HFFc6 (cell line): ENCODE results near the gene RNASEH1. TPM values are rescaled to one million over a fixed set of nuclear protein-coding genes. Genes with fewer than 3 reads are reported as not detected.

Source experiments
- DNase-seq: peaks from one replicate; pipeline ENCODE4 v3.0.0-alpha.2; 2018
- H3K27ac Mint-ChIP-seq: 2 replicates; pipeline ENCODE4 v1.8.0; 2020; ENCODE audit warnings: mild to moderate bottlenecking, mixed read lengths
- H3K27me3 Mint-ChIP-seq: 2 replicates; pipeline ENCODE4 v1.8.0; 2021; ENCODE audit warnings: mild to moderate bottlenecking, moderate library complexity, mixed read lengths; ENCODE audit not compliant: insufficient read depth
- H3K36me3 Mint-ChIP-seq: 2 replicates; pipeline ENCODE4 v1.8.0; 2021; ENCODE audit warnings: low read depth, mixed read lengths
- H3K4me1 Mint-ChIP-seq: 2 replicates; pipeline ENCODE4 v1.8.0; 2020; ENCODE audit warnings: low read depth, mixed read lengths
- H3K4me3 Mint-ChIP-seq: 2 replicates; pipeline ENCODE4 v1.8.0; 2020; ENCODE audit warnings: mild to moderate bottlenecking, moderate library complexity, mixed read lengths
- H3K9me3 Mint-ChIP-seq: 2 replicates; pipeline ENCODE4 v1.8.0; 2020; ENCODE audit warnings: mild to moderate bottlenecking, mixed read lengths
- total RNA-seq, 6 experiments: library from RNA; stranded (reverse); fragmentation: NEBNext Ultra II Directional; extraction: Animal tissue kit (Norgen Biotek cat#: 25700); gene quantifications; 2 replicates in 1 of 6; 3 replicates in 5 of 6; pipeline ENCODE4 v1.2.3, GENCODE V29; 2021
- TF ChIP-seq, protein P1 (sequence below): fragments of 200-600 bp; sonication (generic); IDR thresholded peaks from 2 replicates; pipeline ENCODE4 v1.5.0; 2021; ENCODE audit warnings: antibody characterized with exemption, mild to moderate bottlenecking

Gene RNASEH1
- total RNA-seq, 6 experiments from 2014 or later: 36.9 to 43.6 (median 39.7) TPM

DNA sequence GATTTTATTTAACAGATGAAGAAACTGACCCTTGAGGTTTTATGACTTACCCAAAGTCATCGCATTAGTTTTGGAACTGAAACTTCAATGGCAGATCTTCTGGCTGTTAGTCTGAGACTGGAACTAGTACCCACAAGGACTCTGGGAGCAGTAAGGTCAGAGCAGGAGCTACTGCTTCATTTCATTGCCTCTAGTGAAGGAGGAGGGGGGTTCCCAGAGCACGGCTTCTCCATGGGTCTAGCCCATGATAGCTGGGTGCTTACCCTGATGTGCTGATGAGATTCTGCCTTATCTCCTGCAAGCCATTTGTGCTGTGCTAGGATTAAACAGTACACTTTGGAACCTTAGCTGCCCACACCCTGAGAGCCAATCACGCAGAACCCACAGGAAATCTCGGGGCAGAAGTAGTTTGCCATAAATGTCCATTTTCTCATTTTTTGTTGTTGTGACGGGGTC, 5.4 kb upstream of the RNASEH1 start:
- Mint-ChIP-seq H3K9me3 (no peaks in the 10 kb centered on the region), H3K4me1 (peaks cover 12% of the 10 kb centered on the region), H3K36me3 (peaks cover 10% of the 10 kb centered on the region), H3K4me3 (no peak overlapping the region), H3K27ac (no peak overlapping the region), H3K27me3 (no peaks in the 10 kb centered on the region; the same call in 1 of the 2 replicates)
- no peak for DNase-seq
- TF ChIP-seq, protein P1, sequence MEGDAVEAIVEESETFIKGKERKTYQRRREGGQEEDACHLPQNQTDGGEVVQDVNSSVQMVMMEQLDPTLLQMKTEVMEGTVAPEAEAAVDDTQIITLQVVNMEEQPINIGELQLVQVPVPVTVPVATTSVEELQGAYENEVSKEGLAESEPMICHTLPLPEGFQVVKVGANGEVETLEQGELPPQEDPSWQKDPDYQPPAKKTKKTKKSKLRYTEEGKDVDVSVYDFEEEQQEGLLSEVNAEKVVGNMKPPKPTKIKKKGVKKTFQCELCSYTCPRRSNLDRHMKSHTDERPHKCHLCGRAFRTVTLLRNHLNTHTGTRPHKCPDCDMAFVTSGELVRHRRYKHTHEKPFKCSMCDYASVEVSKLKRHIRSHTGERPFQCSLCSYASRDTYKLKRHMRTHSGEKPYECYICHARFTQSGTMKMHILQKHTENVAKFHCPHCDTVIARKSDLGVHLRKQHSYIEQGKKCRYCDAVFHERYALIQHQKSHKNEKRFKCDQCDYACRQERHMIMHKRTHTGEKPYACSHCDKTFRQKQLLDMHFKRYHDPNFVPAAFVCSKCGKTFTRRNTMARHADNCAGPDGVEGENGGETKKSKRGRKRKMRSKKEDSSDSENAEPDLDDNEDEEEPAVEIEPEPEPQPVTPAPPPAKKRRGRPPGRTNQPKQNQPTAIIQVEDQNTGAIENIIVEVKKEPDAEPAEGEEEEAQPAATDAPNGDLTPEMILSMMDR: no peak

DNA sequence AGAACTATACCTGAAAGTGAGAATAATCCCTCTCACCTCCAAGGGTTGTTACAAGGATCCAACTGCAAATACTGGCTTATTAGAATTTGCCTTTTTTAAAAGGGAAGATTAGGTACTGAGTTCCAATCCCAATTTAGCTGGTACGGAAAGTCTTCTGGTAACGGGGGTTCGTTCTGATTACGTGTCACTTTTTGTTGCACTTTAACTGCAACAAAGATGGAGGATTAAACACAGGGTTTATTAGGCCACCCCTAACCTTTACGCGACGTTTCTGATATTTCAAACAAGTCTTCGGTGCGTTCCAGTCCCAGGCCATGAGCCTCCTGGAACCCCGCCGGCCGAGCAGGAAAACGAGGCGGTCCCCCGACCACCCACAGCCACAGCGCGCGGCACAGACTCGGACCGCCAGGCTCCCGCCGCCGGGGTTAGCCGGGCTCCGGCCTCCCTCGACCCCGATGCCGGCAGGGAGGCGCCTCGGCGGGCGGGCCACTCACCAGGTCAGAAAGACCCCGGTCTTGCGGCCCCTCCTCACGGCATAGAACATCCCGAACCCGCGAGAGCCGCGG, 411 bp downstream of the RNASEH1 start:
- TF ChIP-seq, protein P1: no peak
- H3K4me1 Mint-ChIP-seq: peaks cover 24% of the 10 kb centered on the region
- peak overlapping the region; percentile 95 for H3K27ac Mint-ChIP-seq
- peaks cover 22% of the 10 kb centered on the region for H3K36me3 Mint-ChIP-seq
- no peaks in the 10 kb centered on the region for H3K9me3 Mint-ChIP-seq
- peak overlapping the region; percentile 94 for H3K4me3 Mint-ChIP-seq
- no peak for DNase-seq
- H3K27me3 Mint-ChIP-seq: no peaks in the 10 kb centered on the region

DNA sequence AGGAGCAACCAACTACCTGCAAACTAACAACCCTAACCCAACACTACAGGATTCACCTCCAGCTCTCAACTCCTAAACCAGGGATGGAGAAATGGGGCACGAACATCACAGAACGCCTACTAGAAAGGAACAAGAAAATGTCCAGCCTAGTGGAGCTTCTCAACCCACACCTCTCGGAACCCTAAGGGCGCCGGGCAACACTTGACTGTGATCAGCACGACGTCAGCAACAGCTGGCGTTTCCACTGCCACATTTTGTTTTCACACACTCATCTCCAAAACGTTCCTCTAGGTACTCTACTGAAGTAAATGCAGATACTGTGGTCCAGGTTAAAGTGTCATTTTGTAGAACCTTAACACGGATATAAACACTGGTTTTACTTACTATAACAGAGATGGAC, 4.2 kb downstream of the RNASEH1 start:
- DNase-seq: no peak
- Mint-ChIP-seq H3K4me3 (no peak overlapping the region), H3K9me3 (no peaks in the 10 kb centered on the region)

DNA sequence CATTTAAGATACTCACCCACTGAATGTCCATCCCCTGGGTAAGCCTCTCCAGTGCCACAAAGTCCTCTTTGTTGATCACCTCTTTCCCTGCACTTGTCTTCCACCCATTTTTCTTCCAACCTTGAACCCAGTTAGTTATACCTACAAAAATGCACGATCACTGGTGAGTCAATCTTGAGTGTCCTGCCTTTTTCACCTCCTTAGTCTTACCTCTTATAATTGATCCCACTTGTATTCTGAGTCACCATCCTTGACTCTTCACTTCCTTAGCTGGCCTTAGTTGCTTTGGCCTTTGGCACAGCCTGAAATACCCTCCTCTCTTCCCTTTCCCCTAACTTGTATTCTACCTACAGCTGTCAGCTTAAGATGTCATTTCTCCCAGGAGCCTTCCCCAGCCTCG, 10.2 kb downstream of the RNASEH1 start:
- Mint-ChIP-seq H3K27ac (peak overlapping the region; percentile 20), H3K36me3 (peaks cover 55% of the 10 kb centered on the region), H3K9me3 (peaks cover 4% of the 10 kb centered on the region; the same call in 1 of the 2 replicates), H3K4me1 (peaks cover 15% of the 10 kb centered on the region), H3K27me3 (no peaks in the 10 kb centered on the region; the same call in 1 of the 2 replicates), H3K4me3 (no peak overlapping the region)
- TF ChIP-seq, protein P1: no peak
- DNase-seq: no peak

More for the DNA sequence above, 4.2 kb downstream of the RNASEH1 start:
- H3K27me3 Mint-ChIP-seq: no peaks in the 10 kb centered on the region
- peaks cover 32% of the 10 kb centered on the region for H3K36me3 Mint-ChIP-seq
- TF ChIP-seq, protein P1: no peak
- H3K4me1 Mint-ChIP-seq: peaks cover 15% of the 10 kb centered on the region
- H3K27ac Mint-ChIP-seq: no peak overlapping the region

DNA sequence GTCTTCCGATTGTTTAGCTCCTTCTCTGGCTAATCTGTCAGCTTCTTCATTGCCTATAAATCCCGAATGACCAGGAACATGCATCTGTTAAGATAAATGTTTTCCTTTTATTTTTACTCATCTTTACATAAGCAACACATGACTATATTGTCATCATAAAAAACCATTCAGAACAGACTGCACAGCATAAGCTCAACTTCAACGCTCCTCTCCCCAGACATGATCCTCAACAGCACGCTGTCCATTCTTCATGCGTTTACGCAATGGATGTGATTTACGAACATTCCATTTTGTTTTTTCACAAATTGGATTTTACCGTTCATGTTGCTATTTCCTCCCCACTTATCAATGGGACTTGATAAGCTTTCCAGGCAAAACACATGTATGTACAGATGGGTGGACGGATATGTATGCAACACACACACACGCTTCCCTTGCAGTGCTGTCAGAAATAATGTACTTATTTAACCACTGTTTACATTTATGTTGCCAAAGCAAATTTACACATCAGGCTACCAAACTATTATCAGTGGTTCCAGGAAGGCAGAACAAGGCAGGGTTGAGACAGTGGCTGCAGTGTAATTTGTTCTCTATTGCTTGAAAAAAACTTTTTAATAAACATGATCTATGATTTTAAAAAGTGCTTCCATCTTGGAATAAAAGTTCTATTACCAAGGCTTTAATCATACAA, 12.2 kb downstream of the RNASEH1 start:
- H3K27me3 Mint-ChIP-seq: no peaks in the 10 kb centered on the region; the same call in 1 of the 2 replicates
- no peak overlapping the region for H3K4me3 Mint-ChIP-seq
- no peak overlapping the region for H3K27ac Mint-ChIP-seq
- TF ChIP-seq, protein P1: no peak
- peaks cover 15% of the 10 kb centered on the region for H3K4me1 Mint-ChIP-seq
- peaks cover 62% of the 10 kb centered on the region for H3K36me3 Mint-ChIP-seq
- peaks cover 4% of the 10 kb centered on the region; the same call in 1 of the 2 replicates for H3K9me3 Mint-ChIP-seq
- no peak for DNase-seq
